Measurements from ENCODE around the gene C2orf78. TPM values are rescaled to one million over a fixed set of nuclear protein-coding genes. Genes with fewer than 3 reads are reported as not detected.

The C2orf78 gene
- total and polyA plus RNA-seq, 4 donors = 0.02 TPM; not detected in 3

GRCh38 chr2:73762571-73762970 is 21.4 kb upstream of the C2orf78 start:
- DNase-seq (ENCODE audit: low spot score) = no peak
- H3K4me1 ChIP-seq (ENCODE audit: control insufficient read depth in 4 of 4, insufficient read depth in 4 of 4, low read length in 3 of 4) = peaks cover 0 to 8% (median 5%) of the 10 kb centered on the region in 4 donors
- no peak overlapping the region for H3K9ac ChIP-seq (ENCODE audit: low read depth in 1 of 2, low read length in 2 of 2)
- no peak overlapping the region for H3K27ac ChIP-seq (ENCODE audit: low read depth in 1 of 2, low read length in 2 of 2)
- TF ChIP-seq REST (IDR thresholded peaks at IDR 0.05) = no peak
- TF ChIP-seq FOXA2 (IDR thresholded peaks at IDR 0.05) = no peak
- no peak for TF ChIP-seq HNF4A (conservative IDR thresholded peaks at IDR 0.05)
- H3K27me3 ChIP-seq (ENCODE audit: control insufficient read depth in 4 of 4, insufficient read depth in 4 of 4, low read length in 3 of 4) = no peaks in the 10 kb centered on the region
- peaks cover 8 to 42% (median 33%) of the 10 kb centered on the region in 4 donors for H3K36me3 ChIP-seq (ENCODE audit: control insufficient read depth in 4 of 4, insufficient read depth in 3 of 4, low read depth in 1 of 4, low read length in 3 of 4)
- 97% methylated on average over 1 of the region's 1 CpG for WGBS
- no peak overlapping the region for H3K4me3 ChIP-seq (ENCODE audit: low read depth in 1 of 3, low read length in 3 of 3)
- H3K9me3 ChIP-seq (ENCODE audit: control insufficient read depth in 4 of 4, low read length in 3 of 4) = no peaks in the 10 kb centered on the region

- peaks cover 0 to 1% (median 0%) of the 10 kb centered on the region in 4 donors for H3K4me1 ChIP-seq (ENCODE audit: control insufficient read depth in 4 of 4, insufficient read depth in 4 of 4, low read length in 3 of 4)
- no peaks in the 10 kb centered on the region for H3K27me3 ChIP-seq (ENCODE audit: control insufficient read depth in 4 of 4, insufficient read depth in 4 of 4, low read length in 3 of 4)
- H3K4me3 ChIP-seq (ENCODE audit: low read depth in 1 of 3, low read length in 3 of 3) = no peak overlapping the region
- H3K9ac ChIP-seq (ENCODE audit: low read depth in 1 of 2, low read length in 2 of 2) = no peak overlapping the region
- peaks cover 8 to 60% (median 42%) of the 10 kb centered on the region in 4 donors for H3K36me3 ChIP-seq (ENCODE audit: control insufficient read depth in 4 of 4, insufficient read depth in 3 of 4, low read depth in 1 of 4, low read length in 3 of 4)
- H3K27ac ChIP-seq (ENCODE audit: low read depth in 1 of 2, low read length in 2 of 2) = no peak overlapping the region
- TF ChIP-seq EGR1 (IDR thresholded peaks at IDR 0.05; ENCODE audit: low read depth in 2 of 2) (no peak), MAX (IDR thresholded peaks at IDR 0.05) (no peak), FOXA1 (IDR thresholded peaks at IDR 0.05) (no peak), RXRA (IDR thresholded peaks at IDR 0.05) (no peak), ZBTB33 (IDR thresholded peaks at IDR 0.05) (no peak), SP1 (IDR thresholded peaks at IDR 0.05) (no peak), CTCF (IDR thresholded peaks at IDR 0.05; ENCODE audit: low read depth, low read length, missing input control) (no peak), ATF3 (IDR thresholded peaks at IDR 0.05) (no peak), TAF1 (conservative IDR thresholded peaks at IDR 0.05) (no peak), REST (IDR thresholded peaks at IDR 0.05) (no peak), FOXA2 (IDR thresholded peaks at IDR 0.05) (no peak), NR2F2 (IDR thresholded peaks at IDR 0.05) (no peak)
- no peaks in the 10 kb centered on the region for H3K9me3 ChIP-seq (ENCODE audit: control insufficient read depth in 4 of 4, low read length in 3 of 4)
- no peak for DNase-seq (ENCODE audit: low spot score)
- WGBS = 96% methylated on average over 1 of the region's 1 CpG
These were observed 19.0 kb upstream of the C2orf78 start for GRCh38 chr2:73764945-73765344.
